ENCODE measurements around the gene CEP85. TPM values are rescaled to one million over a fixed set of nuclear protein-coding genes. Genes with fewer than 3 reads are reported as not detected.
A peak's percentile ranks its signal among the peaks of the same experiment; 100 is the strongest.

CEP85 gene
- total and polyA plus RNA-seq, 12 donors, result 7.0 to 74.5 (median 52.0) TPM

DNA sequence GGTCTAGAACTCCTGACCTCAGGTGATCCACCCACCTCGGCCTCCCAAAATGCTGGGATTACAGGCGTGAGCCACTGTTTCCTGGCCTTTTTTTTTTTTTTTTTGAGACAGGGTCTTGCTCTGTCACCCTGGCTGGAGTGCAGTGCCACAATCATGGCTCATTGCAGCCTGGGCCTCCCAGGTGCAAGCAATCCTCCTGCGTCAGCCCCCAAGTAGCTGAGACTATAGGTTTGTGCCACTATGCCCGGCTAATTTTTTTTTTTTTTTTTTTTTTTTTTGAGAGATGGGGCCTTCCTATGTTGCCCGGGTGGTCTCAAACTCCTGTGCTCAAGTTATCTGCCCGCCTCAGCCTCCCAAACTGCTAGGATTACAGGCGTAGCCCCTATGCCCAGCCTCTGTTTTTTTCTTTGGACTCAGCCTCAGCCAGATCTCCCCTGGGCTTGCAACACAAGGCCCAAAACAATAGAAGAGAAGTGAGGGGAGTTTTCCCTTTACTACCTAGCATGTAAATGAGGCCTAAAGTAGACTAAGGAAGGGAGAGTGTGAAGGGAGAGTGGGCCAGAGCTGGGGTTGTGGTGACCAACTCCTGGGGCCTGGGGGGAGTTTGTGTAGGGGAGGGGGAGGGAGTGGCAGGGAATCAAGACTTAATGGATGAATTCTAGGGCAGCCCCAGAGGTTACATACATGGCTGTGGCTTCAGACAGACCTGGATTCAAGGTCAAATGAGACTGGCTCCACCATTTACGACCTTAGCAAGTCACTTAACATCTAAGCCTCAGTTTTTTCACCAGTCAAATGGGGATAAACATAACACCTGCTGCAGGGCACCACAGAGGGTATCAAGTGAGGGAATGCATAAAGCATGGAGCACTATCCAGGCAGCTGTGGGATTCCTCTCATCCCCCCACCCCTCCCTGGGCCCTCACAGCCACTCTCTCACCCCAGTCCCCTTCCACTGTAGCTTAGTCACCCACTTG is 82.2 kb downstream of the CEP85 start:
- DNase-seq (no peak), ATAC-seq (no peak)
- Histone ChIP-seq H3K36me3 (no peaks in the 10 kb centered on the region), H3K27me3 (no peaks in the 10 kb centered on the region), H3K4me1 (peaks cover 0 to 73% (median 16%) of the 10 kb centered on the region in 9 donors), H3K9me3 (no peaks in the 10 kb centered on the region), H3K27ac (peak overlapping the region in 1 of 10 donors; percentile 89), H3K4me3 (no peak overlapping the region)
- TF ChIP-seq, protein P1, sequence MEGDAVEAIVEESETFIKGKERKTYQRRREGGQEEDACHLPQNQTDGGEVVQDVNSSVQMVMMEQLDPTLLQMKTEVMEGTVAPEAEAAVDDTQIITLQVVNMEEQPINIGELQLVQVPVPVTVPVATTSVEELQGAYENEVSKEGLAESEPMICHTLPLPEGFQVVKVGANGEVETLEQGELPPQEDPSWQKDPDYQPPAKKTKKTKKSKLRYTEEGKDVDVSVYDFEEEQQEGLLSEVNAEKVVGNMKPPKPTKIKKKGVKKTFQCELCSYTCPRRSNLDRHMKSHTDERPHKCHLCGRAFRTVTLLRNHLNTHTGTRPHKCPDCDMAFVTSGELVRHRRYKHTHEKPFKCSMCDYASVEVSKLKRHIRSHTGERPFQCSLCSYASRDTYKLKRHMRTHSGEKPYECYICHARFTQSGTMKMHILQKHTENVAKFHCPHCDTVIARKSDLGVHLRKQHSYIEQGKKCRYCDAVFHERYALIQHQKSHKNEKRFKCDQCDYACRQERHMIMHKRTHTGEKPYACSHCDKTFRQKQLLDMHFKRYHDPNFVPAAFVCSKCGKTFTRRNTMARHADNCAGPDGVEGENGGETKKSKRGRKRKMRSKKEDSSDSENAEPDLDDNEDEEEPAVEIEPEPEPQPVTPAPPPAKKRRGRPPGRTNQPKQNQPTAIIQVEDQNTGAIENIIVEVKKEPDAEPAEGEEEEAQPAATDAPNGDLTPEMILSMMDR (IDR thresholded peaks at IDR 0.05), result no peak
- intact Hi-C loops (cut with DNase I), result loop anchor here in 2 of 10 donors (5.0 to 10.0 kb wide), 2 partner anchors 44 to 141 kb away; partner anchors contain the start of genes CNKSR1 (in 1 of the 2) and ZNF593OS (in 1 of the 2)
- 86 to 89% methylated on average over 8 of the region's 8 CpGs for WGBS, 2 donors

DNA sequence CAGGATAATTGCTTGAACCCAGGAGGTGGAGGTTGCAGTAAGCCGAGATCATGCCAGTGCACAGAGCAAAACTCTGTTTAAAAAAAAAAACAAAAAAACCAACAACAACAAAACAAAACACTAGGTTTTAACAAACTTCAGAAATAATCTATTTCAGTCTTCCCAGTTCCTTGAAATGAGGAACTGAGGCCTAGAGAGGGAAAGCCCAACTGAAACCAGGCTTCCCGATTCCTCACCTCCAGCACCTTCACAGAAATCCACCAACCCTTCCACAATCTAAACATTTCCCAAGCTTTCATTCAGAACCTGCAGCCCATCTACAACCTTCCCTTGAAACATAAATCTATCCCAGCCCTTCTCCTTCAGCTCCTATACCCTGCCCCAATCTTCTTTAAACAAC is 83.1 kb downstream of the CEP85 start:
- DNase-seq (no peak), ATAC-seq (no peak)
- no peaks in the 10 kb centered on the region for H3K9me3 ChIP-seq
- H3K4me3 ChIP-seq, result peak overlapping the region in 1 of 10 donors; percentile 59
- no peaks in the 10 kb centered on the region for H3K27me3 ChIP-seq
- H3K36me3 ChIP-seq, result peaks cover 0 to 4% (median 0%) of the 10 kb centered on the region in 9 donors
- TF ChIP-seq, protein P1 (IDR thresholded peaks at IDR 0.05), result no peak
- intact Hi-C loops (cut with DNase I), result loop anchor here in 2 of 10 donors (5.0 to 10.0 kb wide), 2 partner anchors 45 to 142 kb away; partner anchors contain the start of genes CNKSR1 (in 1 of the 2) and ZNF593OS (in 1 of the 2)
- 87 to 89% methylated on average over 2 of the region's 2 CpGs for WGBS, 2 donors
- H3K4me1 ChIP-seq, result peaks cover 0 to 81% (median 21%) of the 10 kb centered on the region in 9 donors
- H3K27ac ChIP-seq, result peak overlapping the region in 5 of 10 donors; percentile 23 to 89 (median 62)

DNA sequence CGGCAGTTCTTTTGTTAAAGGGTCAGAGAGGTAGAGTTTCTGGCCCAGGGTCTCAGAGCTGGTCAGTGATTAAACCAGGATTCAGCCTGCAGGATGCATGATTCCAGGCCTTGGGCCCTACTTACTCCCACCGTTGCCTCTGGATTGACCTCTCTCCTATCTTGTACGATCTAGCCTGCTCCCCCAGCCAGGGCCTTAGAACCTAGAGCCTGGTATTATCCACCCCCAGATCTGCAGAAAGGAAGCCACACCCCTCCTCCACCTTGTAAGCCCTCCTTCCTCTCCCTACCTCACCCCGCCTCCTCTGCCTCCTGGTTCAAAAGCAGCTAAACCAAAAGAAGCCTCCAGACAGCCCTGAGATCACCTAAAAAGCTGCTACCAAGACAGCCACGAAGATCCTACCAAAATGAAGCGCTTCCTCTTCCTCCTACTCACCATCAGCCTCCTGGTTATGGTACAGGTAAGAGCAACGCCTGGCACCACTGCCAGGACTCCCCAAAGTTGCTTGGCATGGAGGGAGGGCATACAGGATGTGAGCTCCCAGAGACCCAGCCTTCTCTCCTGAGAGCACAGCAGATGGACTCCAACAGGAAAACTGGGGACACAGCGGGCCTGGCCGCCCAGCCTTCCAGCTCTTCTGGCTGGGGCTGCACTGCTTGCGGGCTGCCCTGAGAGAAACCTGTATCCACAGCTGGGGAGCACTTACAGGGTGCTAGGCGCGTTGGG is 83.8 kb downstream of the CEP85 start, which contains the start of gene CD52:
CD52 (plus strand) TSS at position 347 of the 726 bp plus-strand sequence; CDS start at position 407, 60 bp downstream.
- Histone ChIP-seq H3K4me3 (peak within 1 kb of the TSS in 7 of 10 donors; percentile 5 to 59 (median 12)), H3K27me3 (no peaks in the 10 kb centered on the region), H3K9me3 (no peaks in the 10 kb centered on the region), H3K27ac (peak within 1 kb of the TSS in 7 of 10 donors; percentile 23 to 89 (median 55)), H3K36me3 (peaks cover 0 to 10% (median 0%) of the 10 kb centered on the region in 9 donors), H3K4me1 (peaks cover 0 to 81% (median 21%) of the 10 kb centered on the region in 9 donors)
- peak in 2 of 8 donors; percentile 6 to 36 for ATAC-seq
- no peak for DNase-seq
- TF ChIP-seq, protein P1 (IDR thresholded peaks at IDR 0.05), result no peak
- intact Hi-C loops (cut with DNase I), result loop anchor here in 2 of 10 donors (5.0 to 10.0 kb wide), 2 partner anchors 45 to 143 kb away; partner anchors contain the start of genes CNKSR1 (in 1 of the 2) and ZNF593OS (in 1 of the 2)
- WGBS, 2 donors, result 67 to 70% methylated on average over 12 of the region's 12 CpGs
